Activated CD4-positive, alpha-beta T cell treated with anti-CD3 and anti-CD28 coated beads, Interleukin-2, amount 10 ng/mL, durations not matched to agents 7 days and 5 days (primary cell): ENCODE measurements around the gene GARS1. TPM values are rescaled to one million over a fixed set of nuclear protein-coding genes. Genes with fewer than 3 reads are reported as not detected.

Experiments used
- CTCF ChIA-PET: fragments of 350-600 bp; sonication (Branson Sonifier 250); formaldehyde crosslinking; loops from one replicate; lab custom pipeline; 2021; ENCODE audit warnings: antibody characterized with exemption; lab: Charles Lee
- POLR2A ChIA-PET: fragments of 350-600 bp; sonication (Branson Sonifier 250); formaldehyde crosslinking; loops from one replicate; lab custom pipeline; 2021; ENCODE audit warnings: antibody characterized with exemption; lab: Charles Lee
- DNase-seq: peaks from one replicate; pipeline ENCODE4 v3.0.0-alpha.2; 2020
- H3K27ac Mint-ChIP-seq: one replicate; pipeline ENCODE4 v1.8.0; 2021; ENCODE audit warnings: mild to moderate bottlenecking, moderate library complexity, mixed read lengths
- H3K27me3 Mint-ChIP-seq: one replicate; pipeline ENCODE4 v1.8.0; 2021; ENCODE audit warnings: mixed read lengths
- H3K36me3 Mint-ChIP-seq: one replicate; pipeline ENCODE4 v1.8.0; 2021; ENCODE audit warnings: low read depth, mixed read lengths
- H3K4me1 Mint-ChIP-seq: one replicate; pipeline ENCODE4 v1.8.0; 2021; ENCODE audit warnings: mixed read lengths
- H3K4me3 Mint-ChIP-seq: one replicate; pipeline ENCODE4 v1.8.0; 2021; ENCODE audit warnings: mild to moderate bottlenecking, moderate library complexity, mixed read lengths
- H3K9me3 Mint-ChIP-seq: one replicate; pipeline ENCODE4 v1.8.0; 2021; ENCODE audit warnings: mixed read lengths
- total RNA-seq, 2 experiments: library from RNA; stranded (reverse); gene quantifications; one replicate each; pipeline ENCODE4 v1.2.3, GENCODE V29; 2021

The GARS1 gene
- total RNA-seq, 2 experiments from 2014 or later = 165 to 167 TPM

GRCh38 chr7:30613366-30614325, 19.0 kb downstream of the GARS1 start:
- ChIA-PET POLR2A (interaction anchor here (0.8 kb wide), 1 partner anchor 136 kb away, joined by 3 read pairs; no protein-coding TSS in a partner anchor), CTCF (interaction anchor here (0.6 to 1.5 kb wide), 3 partner anchors 17 to 467 kb away, joined by 3 to 4 read pairs (median 3); no protein-coding TSS in a partner anchor)
- peaks cover 73% of the 10 kb centered on the region for H3K36me3 Mint-ChIP-seq
- peaks cover 29% of the 10 kb centered on the region for H3K4me1 Mint-ChIP-seq
- no peak for DNase-seq
- H3K4me3 Mint-ChIP-seq = no peak overlapping the region
- peak overlapping the region; percentile 42 for H3K27ac Mint-ChIP-seq
- no peaks in the 10 kb centered on the region for H3K27me3 Mint-ChIP-seq
- no peaks in the 10 kb centered on the region for H3K9me3 Mint-ChIP-seq

DNA sequence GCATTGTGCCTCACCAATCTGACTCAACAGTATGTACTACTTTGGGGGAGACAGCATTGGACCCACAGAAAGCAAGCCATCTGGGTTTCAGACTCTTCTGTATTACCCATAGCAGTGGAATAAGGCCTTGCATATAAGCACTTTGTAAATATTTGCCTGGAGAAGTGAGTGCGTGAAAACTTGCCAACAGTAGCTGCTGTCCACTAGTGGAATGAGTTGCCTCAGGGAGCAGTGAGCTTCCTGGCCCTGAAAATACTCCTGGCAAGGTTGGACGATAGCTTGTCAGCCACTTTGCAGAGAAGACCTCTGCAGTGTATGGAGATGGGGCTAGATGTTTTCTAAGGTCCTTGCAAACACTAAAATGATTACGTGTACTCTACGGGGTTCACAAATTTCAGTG, 21.6 kb downstream of the GARS1 start:
- H3K27me3 Mint-ChIP-seq = no peaks in the 10 kb centered on the region
- H3K9me3 Mint-ChIP-seq = no peaks in the 10 kb centered on the region
- no peak overlapping the region for H3K27ac Mint-ChIP-seq
- H3K4me3 Mint-ChIP-seq = no peak overlapping the region
- peaks cover 19% of the 10 kb centered on the region for H3K4me1 Mint-ChIP-seq
- DNase-seq = no peak
- ChIA-PET POLR2A (no interaction called here), CTCF (interaction anchor here (0.6 kb wide), 1 partner anchor 144 kb away, joined by 3 read pairs; no protein-coding TSS in a partner anchor)
- H3K36me3 Mint-ChIP-seq = peaks cover 69% of the 10 kb centered on the region

DNA sequence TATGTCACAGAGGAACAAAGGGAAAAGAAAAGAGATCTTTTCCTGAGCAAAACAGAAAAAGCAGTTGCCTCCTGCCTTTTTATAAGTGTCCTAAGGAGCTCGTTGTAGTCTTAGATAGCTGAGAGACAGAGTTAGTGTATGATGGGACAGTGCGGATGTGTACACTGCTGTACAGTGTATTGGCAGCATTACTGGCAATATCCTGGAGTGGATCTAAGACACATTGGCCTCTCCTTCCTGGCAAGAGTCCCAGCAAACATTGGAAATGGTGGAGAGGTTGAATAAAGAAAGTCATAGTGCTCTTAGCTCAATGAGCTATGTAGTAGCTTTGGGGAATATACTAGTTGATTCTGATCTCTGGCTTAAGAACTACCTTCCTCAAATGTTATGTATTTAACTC, 22.7 kb downstream of the GARS1 start:
- Mint-ChIP-seq H3K36me3 (peaks cover 72% of the 10 kb centered on the region), H3K9me3 (no peaks in the 10 kb centered on the region), H3K27me3 (no peaks in the 10 kb centered on the region), H3K4me1 (peaks cover 12% of the 10 kb centered on the region), H3K4me3 (no peak overlapping the region), H3K27ac (no peak overlapping the region)
- CTCF ChIA-PET = interaction anchor here (1.4 kb wide), 1 partner anchor 10 kb away, joined by 3 read pairs; no protein-coding TSS in a partner anchor
- POLR2A ChIA-PET = no interaction called here
- no peak for DNase-seq

GRCh38 chr7:30618080-30618676, 23.5 kb downstream of the GARS1 start:
- CTCF ChIA-PET = interaction anchor here (0.8 to 1.5 kb wide), 4 partner anchors 9 to 15 kb away, joined by 3 to 4 read pairs (median 3); no protein-coding TSS in a partner anchor
- DNase-seq = no peak
- Mint-ChIP-seq H3K36me3 (peaks cover 67% of the 10 kb centered on the region), H3K27ac (no peak overlapping the region), H3K9me3 (no peaks in the 10 kb centered on the region), H3K4me3 (no peak overlapping the region), H3K27me3 (no peaks in the 10 kb centered on the region), H3K4me1 (peaks cover 6% of the 10 kb centered on the region)
- POLR2A ChIA-PET = no interaction called here

DNA sequence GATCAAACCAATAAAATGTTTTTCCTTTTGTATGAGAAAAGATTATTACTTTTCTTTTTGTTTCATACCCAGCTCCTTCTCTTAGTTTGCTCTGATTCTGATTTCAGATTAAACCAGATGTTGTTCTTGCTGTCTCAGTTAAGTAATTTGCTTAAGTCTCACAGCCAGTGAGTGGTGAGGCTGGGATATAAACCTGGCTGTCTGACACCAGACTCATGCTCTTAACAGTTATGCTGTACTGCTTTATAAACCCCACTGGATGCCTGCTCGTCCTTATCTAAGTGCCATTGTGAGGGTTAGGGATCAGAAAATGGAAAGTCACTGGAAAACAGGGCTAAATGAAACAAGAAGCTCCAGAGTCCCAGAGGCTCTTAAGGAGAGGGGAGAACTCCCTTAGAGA, 24.3 kb downstream of the GARS1 start:
- peaks cover under 1% of the 10 kb centered on the region for H3K4me1 Mint-ChIP-seq
- DNase-seq = no peak
- POLR2A ChIA-PET = no interaction called here
- CTCF ChIA-PET = interaction anchor here (0.8 to 1.5 kb wide), 4 partner anchors 10 to 72 kb away, joined by 3 to 4 read pairs (median 4); no protein-coding TSS in a partner anchor
- no peaks in the 10 kb centered on the region for H3K27me3 Mint-ChIP-seq
- no peak overlapping the region for H3K27ac Mint-ChIP-seq
- no peak overlapping the region for H3K4me3 Mint-ChIP-seq
- no peaks in the 10 kb centered on the region for H3K9me3 Mint-ChIP-seq
- H3K36me3 Mint-ChIP-seq = peaks cover 67% of the 10 kb centered on the region

DNA sequence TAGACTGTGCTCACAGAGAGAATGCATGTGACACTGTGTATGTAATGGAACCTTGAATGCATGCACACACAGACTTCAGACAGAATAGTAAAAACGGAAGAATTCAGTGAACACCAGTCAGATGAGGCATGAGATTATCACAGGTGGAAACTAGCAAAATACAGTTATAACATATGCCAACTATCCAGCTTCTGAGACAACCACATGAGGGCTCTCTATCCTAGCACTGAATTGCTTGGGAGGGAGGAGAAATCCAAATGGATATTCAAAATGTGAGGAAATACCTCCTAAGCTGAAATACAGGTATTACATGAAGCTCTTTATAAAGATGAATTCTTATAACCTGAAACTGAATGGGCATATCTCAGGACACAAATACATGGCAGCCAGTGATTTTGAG, 30.6 kb downstream of the GARS1 start:
- CTCF ChIA-PET = no interaction called here
- Mint-ChIP-seq H3K27ac (peak overlapping the region; percentile 2), H3K4me3 (no peak overlapping the region), H3K9me3 (no peaks in the 10 kb centered on the region), H3K4me1 (peaks cover 13% of the 10 kb centered on the region), H3K27me3 (no peaks in the 10 kb centered on the region), H3K36me3 (peaks cover 66% of the 10 kb centered on the region)
- POLR2A ChIA-PET = no interaction called here
- DNase-seq = no peak

DNA sequence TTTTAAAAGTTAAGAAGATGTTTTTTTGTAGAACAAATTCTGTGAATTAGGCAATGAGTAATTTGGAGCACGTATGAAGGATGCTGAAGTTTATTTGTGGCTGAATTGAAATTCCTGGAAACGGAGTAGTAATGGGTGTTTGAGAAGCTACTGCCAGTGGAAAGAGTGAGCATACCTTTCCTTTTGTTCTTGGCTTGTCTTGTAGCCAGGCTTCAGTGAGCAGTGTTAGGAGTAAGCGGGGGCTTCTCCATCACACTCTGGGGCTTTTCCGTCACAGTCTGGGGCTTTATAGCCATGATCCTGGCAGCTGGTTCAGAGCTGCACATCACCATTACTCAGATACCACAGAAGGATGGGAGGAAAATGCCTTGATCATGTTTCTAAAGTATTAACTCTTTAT, 32.3 kb downstream of the GARS1 start:
- no peaks in the 10 kb centered on the region for H3K9me3 Mint-ChIP-seq
- no peak for DNase-seq
- H3K4me3 Mint-ChIP-seq = no peak overlapping the region
- H3K27me3 Mint-ChIP-seq = no peaks in the 10 kb centered on the region
- POLR2A ChIA-PET = interaction anchor here (0.6 kb wide), 1 partner anchor 23 kb away, joined by 3 read pairs; no protein-coding TSS in a partner anchor
- H3K27ac Mint-ChIP-seq = peak overlapping the region; percentile 15
- CTCF ChIA-PET = interaction anchor here (0.9 kb wide), 1 partner anchor 9 kb away, joined by 3 read pairs; no protein-coding TSS in a partner anchor
- H3K36me3 Mint-ChIP-seq = peaks cover 63% of the 10 kb centered on the region
- H3K4me1 Mint-ChIP-seq = peaks cover 13% of the 10 kb centered on the region

DNA sequence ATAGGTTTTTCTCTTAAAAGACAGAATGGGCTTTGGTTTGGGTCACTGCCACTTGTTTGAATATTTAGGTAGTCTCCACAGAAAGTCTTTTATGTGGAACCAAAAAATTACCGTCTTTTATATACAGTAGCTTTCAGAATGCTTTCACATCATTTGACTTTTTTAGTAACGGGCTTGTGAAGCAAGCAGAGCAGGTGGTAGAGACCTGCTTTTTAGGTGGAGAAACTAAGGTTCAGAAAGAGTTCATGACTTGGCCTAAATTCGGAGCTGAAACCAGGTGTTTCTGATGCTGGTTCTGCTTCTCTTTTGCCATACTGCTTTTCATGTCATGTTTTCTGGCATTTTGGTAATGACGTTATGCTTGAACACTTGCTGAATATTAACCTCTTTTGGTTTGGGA, 36.3 kb downstream of the GARS1 start:
- peaks cover 71% of the 10 kb centered on the region for H3K36me3 Mint-ChIP-seq
- H3K27me3 Mint-ChIP-seq = no peaks in the 10 kb centered on the region
- H3K27ac Mint-ChIP-seq = no peak overlapping the region
- POLR2A ChIA-PET = no interaction called here
- CTCF ChIA-PET = interaction anchor here (1.6 kb wide), 1 partner anchor 13 kb away, joined by 3 read pairs; no protein-coding TSS in a partner anchor
- H3K9me3 Mint-ChIP-seq = no peaks in the 10 kb centered on the region
- DNase-seq = no peak
- H3K4me3 Mint-ChIP-seq = no peak overlapping the region
- peaks cover 8% of the 10 kb centered on the region for H3K4me1 Mint-ChIP-seq

GRCh38 chr7:30633223-30633622, 38.5 kb downstream of the GARS1 start:
- H3K27ac Mint-ChIP-seq = no peak overlapping the region
- CTCF ChIA-PET = no interaction called here
- no peak for DNase-seq
- no peak overlapping the region for H3K4me3 Mint-ChIP-seq
- peaks cover 63% of the 10 kb centered on the region for H3K36me3 Mint-ChIP-seq
- POLR2A ChIA-PET = no interaction called here
- no peaks in the 10 kb centered on the region for H3K9me3 Mint-ChIP-seq
- H3K27me3 Mint-ChIP-seq = no peaks in the 10 kb centered on the region
- H3K4me1 Mint-ChIP-seq = peaks cover 2% of the 10 kb centered on the region

GRCh38 chr7:30634193-30634626, 39.5 kb downstream of the GARS1 start:
- CTCF ChIA-PET = no interaction called here

DNA sequence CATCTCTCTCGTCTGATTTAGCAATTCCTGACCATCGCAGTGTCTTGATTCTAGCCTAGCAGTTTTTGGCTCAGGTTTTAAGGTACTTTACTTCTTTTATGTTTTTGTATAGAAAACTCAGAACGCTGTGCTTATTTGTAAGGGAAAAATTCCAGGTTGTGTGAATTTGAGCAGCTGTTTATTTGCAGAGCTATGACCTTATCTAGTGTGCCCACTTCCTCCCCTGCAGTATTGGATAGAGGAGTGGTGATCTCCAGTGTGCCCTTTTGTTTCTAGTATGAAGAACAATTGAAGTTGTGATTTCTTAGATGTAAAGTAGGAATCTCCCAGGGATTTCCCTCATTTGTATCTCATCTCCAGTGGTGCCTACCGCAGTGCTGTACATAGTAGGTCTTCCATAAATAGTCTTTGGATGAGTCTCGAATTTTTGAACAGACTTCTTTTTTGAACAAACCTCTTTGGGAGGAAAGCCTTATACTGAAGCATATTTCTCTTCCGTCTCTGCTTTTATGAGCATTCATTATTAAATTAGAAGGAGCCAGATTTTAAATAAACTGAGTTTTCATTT, 40.0 kb downstream of the GARS1 start:
- Mint-ChIP-seq H3K4me1 (no peaks in the 10 kb centered on the region), H3K9me3 (no peaks in the 10 kb centered on the region), H3K27ac (no peak overlapping the region), H3K36me3 (peaks cover 52% of the 10 kb centered on the region), H3K27me3 (no peaks in the 10 kb centered on the region), H3K4me3 (no peak overlapping the region)
- no peak for DNase-seq
- ChIA-PET POLR2A (no interaction called here), CTCF (no interaction called here)

More at GRCh38 chr7:30634193-30634626, 39.5 kb downstream of the GARS1 start:
- no peaks in the 10 kb centered on the region for H3K9me3 Mint-ChIP-seq
- H3K27ac Mint-ChIP-seq = no peak overlapping the region
- H3K4me3 Mint-ChIP-seq = no peak overlapping the region
- no peak for DNase-seq
- H3K4me1 Mint-ChIP-seq = no peaks in the 10 kb centered on the region
- peaks cover 54% of the 10 kb centered on the region for H3K36me3 Mint-ChIP-seq
- POLR2A ChIA-PET = no interaction called here
- no peaks in the 10 kb centered on the region for H3K27me3 Mint-ChIP-seq

GRCh38 chr7:30635798-30636197, 41.1 kb downstream of the GARS1 start:
- POLR2A ChIA-PET = no interaction called here
- no peaks in the 10 kb centered on the region for H3K9me3 Mint-ChIP-seq
- no peaks in the 10 kb centered on the region for H3K27me3 Mint-ChIP-seq
- no peaks in the 10 kb centered on the region for H3K4me1 Mint-ChIP-seq
- CTCF ChIA-PET = no interaction called here
- H3K27ac Mint-ChIP-seq = no peak overlapping the region
- H3K36me3 Mint-ChIP-seq = peaks cover 52% of the 10 kb centered on the region
- H3K4me3 Mint-ChIP-seq = no peak overlapping the region
- no peak for DNase-seq
